ENCODE results near the gene HOXD13. TPM values are rescaled to one million over a fixed set of nuclear protein-coding genes. Genes with fewer than 3 reads are reported as not detected.

The HOXD13 gene
- total RNA-seq, 1 experiment from 2014 or later = not detected

DNA sequence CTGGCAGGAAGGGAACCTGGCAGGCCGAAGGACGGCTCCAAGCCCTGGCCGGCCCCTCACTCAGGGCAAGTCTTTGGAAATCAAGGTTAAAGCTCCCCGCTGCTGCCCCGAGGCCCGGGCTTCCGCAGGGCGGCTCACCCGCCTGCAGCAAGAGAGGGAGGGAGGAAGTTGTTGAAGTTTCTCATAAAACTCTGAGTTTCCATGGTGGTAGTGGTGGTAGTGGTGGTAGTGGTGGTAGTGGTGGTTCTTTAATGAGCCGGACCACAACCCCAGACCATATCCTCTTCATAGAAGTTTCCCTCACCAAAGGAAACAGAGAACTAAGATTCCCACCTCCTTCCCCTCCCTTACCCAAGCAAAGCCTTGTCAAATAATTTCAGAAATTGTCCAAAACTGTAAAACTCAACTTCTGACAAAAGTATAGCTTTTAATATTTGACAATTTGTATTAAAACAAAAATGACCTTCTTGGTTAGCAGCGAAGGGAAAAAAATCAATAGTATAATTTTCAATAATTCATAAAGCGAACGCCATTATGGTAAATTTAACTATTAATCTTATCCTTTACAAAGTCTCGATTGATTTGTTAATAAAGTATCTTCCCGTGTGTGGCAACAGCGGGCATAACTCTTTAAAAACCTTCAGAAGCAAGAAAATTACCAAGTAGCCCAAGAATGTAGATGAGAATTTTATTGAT is 22.6 kb downstream of the HOXD13 start:
- intact Hi-C loops (cut with micrococcal nuclease; ENCODE audit: unreplicated experiment) = loop anchor here (5.0 kb wide), 1 partner anchor 1032 kb away; no protein-coding TSS in a partner anchor
- Histone ChIP-seq H4K20me1 (ENCODE audit: insufficient read depth) (no peaks in the 10 kb centered on the region), H3K27ac (no peak overlapping the region), H3K36me3 (ENCODE audit: low read depth) (no peaks in the 10 kb centered on the region), H2AFZ (no peak overlapping the region), H3F3A (ENCODE audit: insufficient read depth, low read depth) (no peaks in the 10 kb centered on the region), H3K4me2 (no peak overlapping the region), H3K4me1 (replicated peaks; ENCODE audit: insufficient read depth) (no peaks in the 10 kb centered on the region), H3K9me3 (ENCODE audit: insufficient read depth, low read depth) (no peaks in the 10 kb centered on the region), H3K27me3 (ENCODE audit: insufficient read depth, low read depth) (peaks cover 87% of the 10 kb centered on the region), H3K4me3 (no peak overlapping the region), H3K9me2 (ENCODE audit: insufficient read depth) (no peaks in the 10 kb centered on the region), H3K79me2 (ENCODE audit: low read depth) (no peaks in the 10 kb centered on the region)
- ChIA-PET CTCF (interaction anchor here (0.6 kb wide), 1 partner anchor 1034 kb away, joined by 3 read pairs; no protein-coding TSS in a partner anchor), POLR2A (ENCODE audit: unreplicated experiment) (no interaction called here)
- TF ChIP-seq EZH2 (IDR thresholded peaks at IDR 0.05; ENCODE audit: low read depth) = no peak
- TF ChIP-seq, protein P1, sequence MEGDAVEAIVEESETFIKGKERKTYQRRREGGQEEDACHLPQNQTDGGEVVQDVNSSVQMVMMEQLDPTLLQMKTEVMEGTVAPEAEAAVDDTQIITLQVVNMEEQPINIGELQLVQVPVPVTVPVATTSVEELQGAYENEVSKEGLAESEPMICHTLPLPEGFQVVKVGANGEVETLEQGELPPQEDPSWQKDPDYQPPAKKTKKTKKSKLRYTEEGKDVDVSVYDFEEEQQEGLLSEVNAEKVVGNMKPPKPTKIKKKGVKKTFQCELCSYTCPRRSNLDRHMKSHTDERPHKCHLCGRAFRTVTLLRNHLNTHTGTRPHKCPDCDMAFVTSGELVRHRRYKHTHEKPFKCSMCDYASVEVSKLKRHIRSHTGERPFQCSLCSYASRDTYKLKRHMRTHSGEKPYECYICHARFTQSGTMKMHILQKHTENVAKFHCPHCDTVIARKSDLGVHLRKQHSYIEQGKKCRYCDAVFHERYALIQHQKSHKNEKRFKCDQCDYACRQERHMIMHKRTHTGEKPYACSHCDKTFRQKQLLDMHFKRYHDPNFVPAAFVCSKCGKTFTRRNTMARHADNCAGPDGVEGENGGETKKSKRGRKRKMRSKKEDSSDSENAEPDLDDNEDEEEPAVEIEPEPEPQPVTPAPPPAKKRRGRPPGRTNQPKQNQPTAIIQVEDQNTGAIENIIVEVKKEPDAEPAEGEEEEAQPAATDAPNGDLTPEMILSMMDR (conservative IDR thresholded peaks at IDR 0.05) = no peak
- no TSS peak for BruUV-seq (replicated peaks)
- no peak for DNase-seq

DNA sequence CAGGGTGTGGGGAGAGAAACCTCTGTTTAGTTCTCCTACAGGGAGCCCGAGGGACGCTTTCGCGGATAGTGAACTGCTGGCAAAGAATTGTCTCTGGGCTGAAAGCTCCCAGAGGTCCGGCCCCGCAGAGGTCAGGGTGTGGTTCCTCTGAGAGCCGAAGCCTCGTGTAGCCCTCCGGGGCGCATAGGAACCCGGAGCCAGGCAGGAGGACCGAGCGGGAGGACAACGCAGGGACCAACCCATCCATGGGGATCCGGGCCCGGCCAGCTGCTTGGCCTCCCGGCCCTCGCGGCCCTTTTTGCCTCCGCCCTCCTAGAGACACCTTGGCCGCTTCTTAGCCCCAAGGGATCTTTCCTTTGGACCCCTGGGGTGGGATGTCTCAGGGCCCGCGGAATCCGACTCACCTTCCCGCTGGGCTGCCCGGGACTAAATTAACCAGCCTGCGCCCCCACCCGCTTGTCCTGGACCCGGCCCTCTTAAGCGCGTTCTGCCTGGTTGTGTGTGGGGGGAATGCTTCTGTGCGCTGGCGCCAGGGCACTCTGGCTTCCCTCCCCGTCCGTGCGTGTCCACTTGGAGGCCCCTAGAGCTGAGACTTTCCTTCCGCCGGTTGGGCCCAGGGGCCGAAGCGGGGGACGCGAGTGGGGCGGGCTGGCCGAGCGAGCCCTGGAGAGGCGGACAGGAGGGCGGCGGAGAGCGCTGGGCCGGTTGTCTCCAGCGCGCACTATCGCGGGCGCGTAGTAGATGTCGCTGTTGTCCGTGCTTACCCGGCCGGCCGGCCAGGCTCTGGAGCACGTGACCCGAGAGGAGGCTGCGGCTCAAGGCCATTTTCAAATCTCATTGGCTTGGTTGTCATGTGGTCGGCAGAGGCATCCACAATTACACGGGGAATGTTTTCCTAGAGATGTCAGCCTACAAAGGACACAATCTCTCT is 23.6 kb downstream of the HOXD13 start, which contains the start of gene HOXD10:
Gene HOXD10 (plus strand): TSS at position 896 of the 931 bp plus-strand sequence. CDS start 56 bp downstream, outside the sequence.
- Histone ChIP-seq H4K20me1 (ENCODE audit: insufficient read depth) (no peaks in the 10 kb centered on the region), H3K4me3 (no peak within 1 kb of the TSS), H3K4me1 (replicated peaks; ENCODE audit: insufficient read depth) (no peaks in the 10 kb centered on the region), H3K36me3 (ENCODE audit: low read depth) (no peaks in the 10 kb centered on the region), H3K27ac (no peak within 1 kb of the TSS), H3K4me2 (no peak within 1 kb of the TSS), H3K9me2 (ENCODE audit: insufficient read depth) (no peaks in the 10 kb centered on the region), H3K27me3 (ENCODE audit: insufficient read depth, low read depth) (peaks cover 92% of the 10 kb centered on the region), H3K79me2 (ENCODE audit: low read depth) (no peaks in the 10 kb centered on the region), H3K9me3 (ENCODE audit: insufficient read depth, low read depth) (no peaks in the 10 kb centered on the region), H2AFZ (no peak within 1 kb of the TSS), H3F3A (ENCODE audit: insufficient read depth, low read depth) (no peaks in the 10 kb centered on the region)
- BruUV-seq (replicated peaks) = no TSS peak
- ChIA-PET CTCF (no interaction called here), POLR2A (ENCODE audit: unreplicated experiment) (no interaction called here)
- intact Hi-C loops (cut with micrococcal nuclease; ENCODE audit: unreplicated experiment) = no loop called here
- no peak for DNase-seq
- TF ChIP-seq EZH2 (IDR thresholded peaks at IDR 0.05; ENCODE audit: low read depth) = no peak
- TF ChIP-seq, protein P1 (conservative IDR thresholded peaks at IDR 0.05) = no peak

DNA sequence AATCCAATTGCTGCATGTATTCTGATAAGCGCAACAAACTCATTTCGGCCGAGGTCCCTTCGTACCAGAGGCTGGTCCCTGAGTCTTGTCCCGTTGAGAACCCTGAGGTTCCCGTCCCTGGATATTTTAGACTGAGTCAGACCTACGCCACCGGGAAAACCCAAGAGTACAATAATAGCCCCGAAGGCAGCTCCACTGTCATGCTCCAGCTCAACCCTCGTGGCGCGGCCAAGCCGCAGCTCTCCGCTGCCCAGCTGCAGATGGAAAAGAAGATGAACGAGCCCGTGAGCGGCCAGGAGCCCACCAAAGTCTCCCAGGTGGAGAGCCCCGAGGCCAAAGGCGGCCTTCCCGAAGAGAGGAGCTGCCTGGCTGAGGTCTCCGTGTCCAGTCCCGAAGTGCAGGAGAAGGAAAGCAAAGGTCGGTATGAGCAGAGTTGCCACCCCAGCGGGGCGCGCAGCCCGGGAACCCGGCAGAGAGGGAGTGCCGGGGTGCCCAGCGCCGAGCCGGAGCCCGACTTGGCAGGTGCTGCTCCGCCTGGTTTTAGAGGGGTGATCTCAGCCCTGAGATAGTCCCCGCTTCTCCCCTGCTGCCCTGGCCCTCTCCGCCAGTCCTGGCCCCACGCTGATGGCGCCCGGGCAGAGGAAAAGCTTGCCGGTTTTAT is 24.8 kb downstream of the HOXD13 start:
- no peaks in the 10 kb centered on the region for H3K4me1 ChIP-seq (replicated peaks; ENCODE audit: insufficient read depth)
- peaks cover 87% of the 10 kb centered on the region for H3K27me3 ChIP-seq (ENCODE audit: insufficient read depth, low read depth)
- H3K9me2 ChIP-seq (ENCODE audit: insufficient read depth) = no peaks in the 10 kb centered on the region
- intact Hi-C loops (cut with micrococcal nuclease; ENCODE audit: unreplicated experiment) = no loop called here
- H3K36me3 ChIP-seq (ENCODE audit: low read depth) = no peaks in the 10 kb centered on the region
- no peak overlapping the region for H3K4me3 ChIP-seq
- CTCF ChIA-PET = no interaction called here
- POLR2A ChIA-PET (ENCODE audit: unreplicated experiment) = no interaction called here
- H3K79me2 ChIP-seq (ENCODE audit: low read depth) = no peaks in the 10 kb centered on the region
- H3K4me2 ChIP-seq = no peak overlapping the region
- BruUV-seq (replicated peaks) = no TSS peak
- H3K9me3 ChIP-seq (ENCODE audit: insufficient read depth, low read depth) = no peaks in the 10 kb centered on the region
- no peak overlapping the region for H3K27ac ChIP-seq
- TF ChIP-seq, protein P1 (conservative IDR thresholded peaks at IDR 0.05) = no peak
- TF ChIP-seq EZH2 (IDR thresholded peaks at IDR 0.05; ENCODE audit: low read depth) = no peak
- no peaks in the 10 kb centered on the region for H3F3A ChIP-seq (ENCODE audit: insufficient read depth, low read depth)
- DNase-seq = no peak
- H4K20me1 ChIP-seq (ENCODE audit: insufficient read depth) = no peaks in the 10 kb centered on the region
- H2AFZ ChIP-seq = no peak overlapping the region

Measured in PC-9 (cell line).